ENCODE data around the gene NTRK1.

NTRK1 gene

DNA sequence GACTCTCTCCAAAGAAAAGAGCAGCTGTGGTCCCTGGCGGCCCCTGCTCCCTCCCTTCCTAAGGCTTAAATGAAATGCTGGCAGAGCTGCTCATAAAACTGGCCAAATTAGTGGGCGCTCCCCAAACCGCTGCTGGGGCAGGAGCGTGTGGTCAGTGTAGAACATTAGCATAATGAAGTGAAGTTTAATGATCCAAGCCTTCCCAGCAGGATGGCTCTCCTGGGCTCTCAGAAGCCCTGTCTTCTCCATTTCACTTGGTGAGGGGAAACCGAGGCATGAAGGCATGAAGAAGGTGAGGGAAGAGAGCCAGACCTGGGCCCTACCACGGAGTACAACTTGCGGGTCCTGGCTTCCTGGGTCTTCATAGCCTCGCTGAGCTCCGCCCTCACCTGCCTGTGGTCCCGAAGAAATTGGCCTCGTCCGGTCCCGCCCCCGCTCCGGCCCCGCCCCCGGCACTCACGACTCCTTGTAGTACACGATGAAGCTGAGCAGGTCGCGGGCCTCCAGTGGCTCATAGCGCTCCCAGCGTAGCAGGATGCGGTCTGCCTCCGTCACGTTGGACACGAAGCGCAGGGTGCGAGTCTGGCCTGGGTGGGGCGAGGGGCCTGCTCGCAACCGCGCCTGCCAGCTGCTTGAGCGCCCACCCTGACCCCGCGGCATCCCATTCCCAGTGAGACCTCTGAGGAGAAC is 12.1 kb upstream of the NTRK1 start:
- TF ChIP-seq, protein P1, sequence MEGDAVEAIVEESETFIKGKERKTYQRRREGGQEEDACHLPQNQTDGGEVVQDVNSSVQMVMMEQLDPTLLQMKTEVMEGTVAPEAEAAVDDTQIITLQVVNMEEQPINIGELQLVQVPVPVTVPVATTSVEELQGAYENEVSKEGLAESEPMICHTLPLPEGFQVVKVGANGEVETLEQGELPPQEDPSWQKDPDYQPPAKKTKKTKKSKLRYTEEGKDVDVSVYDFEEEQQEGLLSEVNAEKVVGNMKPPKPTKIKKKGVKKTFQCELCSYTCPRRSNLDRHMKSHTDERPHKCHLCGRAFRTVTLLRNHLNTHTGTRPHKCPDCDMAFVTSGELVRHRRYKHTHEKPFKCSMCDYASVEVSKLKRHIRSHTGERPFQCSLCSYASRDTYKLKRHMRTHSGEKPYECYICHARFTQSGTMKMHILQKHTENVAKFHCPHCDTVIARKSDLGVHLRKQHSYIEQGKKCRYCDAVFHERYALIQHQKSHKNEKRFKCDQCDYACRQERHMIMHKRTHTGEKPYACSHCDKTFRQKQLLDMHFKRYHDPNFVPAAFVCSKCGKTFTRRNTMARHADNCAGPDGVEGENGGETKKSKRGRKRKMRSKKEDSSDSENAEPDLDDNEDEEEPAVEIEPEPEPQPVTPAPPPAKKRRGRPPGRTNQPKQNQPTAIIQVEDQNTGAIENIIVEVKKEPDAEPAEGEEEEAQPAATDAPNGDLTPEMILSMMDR (IDR thresholded peaks at IDR 0.05; ENCODE audit: borderline replicate concordance, insufficient read depth, low read depth, low read length): no peak
- H3K4me3 ChIP-seq (ENCODE audit: low read depth, low read length): no peak overlapping the region

DNA sequence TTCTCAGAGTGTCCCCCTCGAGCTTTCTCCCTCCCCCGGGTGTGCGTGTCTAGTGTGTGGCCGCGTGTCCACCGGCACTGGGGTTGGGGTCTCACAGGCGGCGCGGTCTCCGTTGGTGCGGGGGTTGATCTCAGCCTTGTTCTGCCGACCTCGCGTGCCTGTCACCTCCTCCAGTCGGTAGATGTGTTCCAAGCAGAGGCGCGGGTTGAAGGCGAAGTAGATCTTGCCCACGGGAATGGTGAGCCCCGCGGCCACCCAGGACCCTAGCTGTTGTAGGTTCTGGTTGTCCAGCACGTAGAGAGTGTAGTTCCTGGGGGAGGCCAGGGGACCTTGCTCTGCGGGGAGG is 11.5 kb upstream of the NTRK1 start:
- no peak overlapping the region for H3K4me3 ChIP-seq (ENCODE audit: low read depth, low read length)
- TF ChIP-seq, protein P1 (IDR thresholded peaks at IDR 0.05; ENCODE audit: borderline replicate concordance, insufficient read depth, low read depth, low read length): no peak

DNA sequence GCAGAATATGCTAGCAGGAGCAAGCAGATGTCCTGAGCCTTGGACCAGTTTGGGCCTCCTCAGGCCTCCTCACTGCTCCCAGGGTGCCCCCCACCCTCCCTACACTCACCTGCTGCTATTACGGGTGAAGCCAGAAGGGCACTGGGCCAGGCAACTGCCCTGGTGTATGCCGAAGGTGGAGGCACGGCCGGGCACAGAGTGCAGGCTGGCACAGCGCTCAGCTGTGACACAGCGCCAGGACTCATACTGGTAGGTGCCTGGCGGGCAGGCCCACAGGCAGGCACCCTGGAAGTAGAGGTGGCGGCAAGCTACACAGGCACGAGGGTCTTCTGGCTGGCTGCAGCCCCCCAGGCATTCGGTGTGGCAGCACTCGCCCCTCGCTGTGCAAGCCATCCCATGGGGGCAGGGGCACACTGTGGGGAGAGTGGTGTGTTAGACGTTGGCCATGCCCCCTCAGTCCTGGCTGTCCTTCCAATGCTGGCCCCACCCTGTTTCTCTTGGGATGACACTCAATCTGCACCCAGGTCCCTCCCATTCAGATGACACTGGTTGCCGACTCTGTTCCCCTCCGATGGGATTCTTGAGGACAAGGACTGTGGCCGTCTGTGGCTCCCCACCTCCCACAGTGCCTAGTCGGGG is 8.8 kb upstream of the NTRK1 start:
- H3K4me3 ChIP-seq (ENCODE audit: low read depth, low read length): no peak overlapping the region
- TF ChIP-seq, protein P1 (IDR thresholded peaks at IDR 0.05; ENCODE audit: borderline replicate concordance, insufficient read depth, low read depth, low read length): no peak

DNA sequence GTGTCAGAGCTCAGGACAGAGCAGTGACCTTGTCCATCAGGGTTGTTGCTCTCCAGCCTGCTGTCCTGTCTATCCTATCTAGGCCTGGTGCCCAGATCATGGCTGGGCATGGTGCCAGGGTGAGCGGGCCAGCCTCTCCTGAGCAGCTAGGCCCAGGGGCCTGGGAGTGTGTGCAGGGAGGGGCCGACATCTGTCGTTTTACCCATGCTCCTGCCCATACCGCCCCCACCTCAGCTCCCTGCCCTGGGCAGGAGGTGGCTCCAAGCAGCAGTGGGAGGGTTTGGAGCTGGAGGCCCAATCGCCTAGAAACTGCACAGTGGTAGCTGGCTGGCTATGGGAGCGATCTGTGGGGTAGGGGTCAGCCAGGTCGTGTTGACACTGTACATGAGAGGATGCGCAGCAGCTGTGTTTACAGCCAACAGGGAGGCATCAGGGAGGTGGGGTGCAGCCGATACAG is 8.2 kb upstream of the NTRK1 start:
- no peak overlapping the region for H3K4me3 ChIP-seq (ENCODE audit: low read depth, low read length)

DNA sequence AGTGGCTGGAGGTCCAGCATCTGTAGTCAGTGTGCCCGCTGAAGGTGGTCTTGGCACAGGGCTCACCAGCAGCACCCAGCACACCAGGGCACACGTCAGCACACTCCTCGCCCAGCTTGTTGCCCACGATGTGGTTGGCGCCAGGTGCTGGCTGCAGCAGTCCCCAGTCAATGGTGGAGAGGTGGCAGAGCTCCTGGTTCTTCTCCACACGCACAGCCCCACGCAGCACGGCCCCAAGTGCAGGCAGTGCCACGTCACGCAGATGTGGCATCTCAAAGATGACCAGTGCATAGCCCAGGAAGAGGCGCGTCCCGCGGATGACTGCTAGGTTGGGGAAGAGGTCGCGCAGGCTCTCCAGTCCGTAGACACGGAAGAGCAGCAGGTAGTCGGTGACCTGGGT is 6.9 kb upstream of the NTRK1 start:
- TF ChIP-seq, protein P1 (IDR thresholded peaks at IDR 0.05; ENCODE audit: borderline replicate concordance, insufficient read depth, low read depth, low read length): no peak
- no peak overlapping the region for H3K4me3 ChIP-seq (ENCODE audit: low read depth, low read length)

More for the DNA sequence above, 8.2 kb upstream of the NTRK1 start:
- TF ChIP-seq, protein P1 (IDR thresholded peaks at IDR 0.05; ENCODE audit: borderline replicate concordance, insufficient read depth, low read depth, low read length): no peak

DNA sequence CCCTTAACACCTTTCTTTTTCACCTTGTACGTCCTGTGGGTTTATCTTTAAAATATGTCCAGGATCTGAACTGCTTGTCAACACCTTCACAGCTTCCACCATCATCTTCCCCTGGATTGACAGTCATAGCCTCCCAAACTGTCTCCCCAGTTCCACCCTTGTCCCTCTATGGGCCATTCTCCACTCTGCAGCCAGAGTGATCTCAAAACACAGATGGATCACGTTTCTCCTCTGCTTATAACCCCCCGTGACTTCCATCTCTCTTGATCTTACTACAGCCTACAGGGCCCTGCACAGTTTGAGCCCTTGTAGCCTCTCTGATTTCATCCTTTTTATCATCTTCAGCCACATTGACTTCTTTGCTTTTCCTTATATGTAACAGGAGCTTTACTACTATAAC is 6.0 kb upstream of the NTRK1 start:
- no peak overlapping the region for H3K4me3 ChIP-seq (ENCODE audit: low read depth, low read length)
- TF ChIP-seq, protein P1 (IDR thresholded peaks at IDR 0.05; ENCODE audit: borderline replicate concordance, insufficient read depth, low read depth, low read length): no peak

DNA sequence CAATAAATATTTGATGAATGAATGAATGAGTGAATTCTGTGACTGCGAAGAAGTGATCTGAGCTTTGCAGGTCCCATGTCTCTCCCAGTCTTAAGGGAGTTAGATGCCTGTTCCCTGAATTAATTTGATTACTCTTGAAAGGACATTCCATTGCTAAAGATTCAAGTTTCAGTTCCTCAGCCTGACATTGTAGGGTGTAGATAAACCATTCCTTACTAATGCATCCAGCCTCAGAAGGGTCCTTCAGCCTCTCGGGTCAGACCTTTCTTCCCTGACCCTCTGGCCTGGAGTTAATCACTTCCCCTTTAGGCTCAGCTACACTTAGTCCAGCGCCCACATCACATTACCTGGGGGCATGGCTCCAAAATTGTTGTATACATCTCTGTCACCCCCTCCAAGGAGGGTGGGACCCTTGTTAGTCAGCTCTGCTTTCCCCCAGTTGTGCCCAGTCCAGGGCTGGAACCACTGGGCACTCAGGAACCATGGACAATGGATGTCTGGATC is 4.3 kb upstream of the NTRK1 start:
- TF ChIP-seq, protein P1 (IDR thresholded peaks at IDR 0.05; ENCODE audit: borderline replicate concordance, insufficient read depth, low read depth, low read length): no peak
- no peak overlapping the region for H3K4me3 ChIP-seq (ENCODE audit: low read depth, low read length)

All from GM12875 (cell line).